HEK293 (cell line): ENCODE results near the gene TMEM119.
A peak's percentile ranks its signal among the peaks of the same experiment; 100 is the strongest.

Experiments used
- KLF16 ChIP-seq: fragments of 450-650 bp; formaldehyde crosslinking; IDR thresholded peaks from 2 replicates; pipeline ENCODE4 v1.5.1; 2017; ENCODE audit warnings: missing biosample characterization, missing genetic modification characterization
- KLF9 ChIP-seq: fragments of 450-650 bp; formaldehyde crosslinking; IDR thresholded peaks from 2 replicates; pipeline ENCODE4 v1.5.1; 2016; ENCODE audit warnings: missing biosample characterization, missing genetic modification characterization, low read depth
- PRDM1 ChIP-seq: fragments of 450-650 bp; formaldehyde crosslinking; IDR thresholded peaks from 2 replicates; pipeline ENCODE4; 2016; ENCODE audit warnings: missing biosample characterization, missing genetic modification characterization
- SALL2 ChIP-seq: fragments of 450-650 bp; formaldehyde crosslinking; IDR thresholded peaks from 2 replicates; pipeline ENCODE4 v1.5.0; 2017; ENCODE audit warnings: missing biosample characterization, mild to moderate bottlenecking, missing genetic modification characterization, borderline replicate concordance
- SP2 ChIP-seq: fragments of 450-650 bp; formaldehyde crosslinking; IDR thresholded peaks from 2 replicates; pipeline ENCODE4 v1.5.1; 2016; ENCODE audit warnings: missing biosample characterization, missing genetic modification characterization
- ZBTB10 ChIP-seq: fragments of 450-650 bp; formaldehyde crosslinking; IDR thresholded peaks from 2 replicates; pipeline ENCODE4 v1.5.1; 2016; ENCODE audit warnings: missing biosample characterization, missing genetic modification characterization
- ZBTB7A ChIP-seq: fragments of 450-650 bp; formaldehyde crosslinking; IDR thresholded peaks from 2 replicates; pipeline ENCODE4 v1.5.1; 2016; ENCODE audit warnings: low read depth, missing biosample characterization, missing genetic modification characterization
- ZBTB8A ChIP-seq: fragments of 450-650 bp; formaldehyde crosslinking; IDR thresholded peaks from 2 replicates; pipeline ENCODE4 v1.5.1; 2016; ENCODE audit warnings: missing biosample characterization, missing genetic modification characterization
- ZEB2 ChIP-seq: fragments of 450-650 bp; formaldehyde crosslinking; IDR thresholded peaks from 2 replicates; pipeline ENCODE4 v1.5.1; 2016; ENCODE audit warnings: missing biosample characterization, missing genetic modification characterization
- ZFHX2 ChIP-seq: fragments of 450-650 bp; formaldehyde crosslinking; conservative IDR thresholded peaks from 2 replicates; pipeline ENCODE4 v1.5.1; 2016; ENCODE audit warnings: missing biosample characterization, missing genetic modification characterization
- ZFP37 ChIP-seq: fragments of 450-650 bp; formaldehyde crosslinking; IDR thresholded peaks from 2 replicates; pipeline ENCODE4 v1.5.1; 2016; ENCODE audit warnings: missing biosample characterization, missing genetic modification characterization
- ZNF214 ChIP-seq: fragments of 450-650 bp; formaldehyde crosslinking; IDR thresholded peaks from 2 replicates; pipeline ENCODE4 v1.5.1; 2017; ENCODE audit warnings: missing biosample characterization, mild to moderate bottlenecking, missing genetic modification characterization, borderline replicate concordance
- ZNF24 ChIP-seq: fragments of 450-650 bp; formaldehyde crosslinking; IDR thresholded peaks from 2 replicates; pipeline ENCODE4 v1.5.1; 2016; ENCODE audit warnings: missing biosample characterization, missing genetic modification characterization
- ZNF394 ChIP-seq: fragments of 450-650 bp; formaldehyde crosslinking; IDR thresholded peaks from 2 replicates; pipeline ENCODE4 v1.5.1; 2016; ENCODE audit warnings: missing biosample characterization, missing genetic modification characterization, mild to moderate bottlenecking, moderate library complexity, borderline replicate concordance
- ZNF423 ChIP-seq: fragments of 450-650 bp; formaldehyde crosslinking; IDR thresholded peaks from 2 replicates; pipeline ENCODE4 v1.5.1; 2016; ENCODE audit warnings: missing biosample characterization, missing genetic modification characterization
- ZNF488 ChIP-seq: fragments of 450-650 bp; formaldehyde crosslinking; IDR thresholded peaks from 2 replicates; pipeline ENCODE4 v1.5.1; 2016; ENCODE audit warnings: missing biosample characterization, missing genetic modification characterization
- ZNF501 ChIP-seq: fragments of 450-650 bp; formaldehyde crosslinking; IDR thresholded peaks from 2 replicates; pipeline ENCODE4 v1.5.1; 2016; ENCODE audit warnings: missing biosample characterization, missing genetic modification characterization
- ZNF513 ChIP-seq: fragments of 450-650 bp; IDR thresholded peaks from 2 replicates; pipeline ENCODE4 v1.5.1; 2018; ENCODE audit warnings: missing biosample characterization, missing genetic modification characterization
- ZNF518A ChIP-seq: fragments of 450-650 bp; formaldehyde crosslinking; conservative IDR thresholded peaks from 2 replicates; pipeline ENCODE4 v1.5.1; 2016; ENCODE audit warnings: low read depth, missing biosample characterization, missing genetic modification characterization
- ZNF571 ChIP-seq: fragments of 450-650 bp; formaldehyde crosslinking; IDR thresholded peaks from 2 replicates; pipeline ENCODE4 v1.5.0; 2017; ENCODE audit warnings: missing biosample characterization, missing genetic modification characterization
- ZNF580 ChIP-seq: fragments of 450-650 bp; formaldehyde crosslinking; IDR thresholded peaks from 2 replicates; pipeline ENCODE4 v1.5.1; 2016; ENCODE audit warnings: missing biosample characterization, missing genetic modification characterization
- ZNF610 ChIP-seq: fragments of 450-650 bp; formaldehyde crosslinking; IDR thresholded peaks from 2 replicates; pipeline ENCODE4 v1.5.1; 2016; ENCODE audit warnings: missing biosample characterization, missing genetic modification characterization, borderline replicate concordance
- ZNF660 ChIP-seq: fragments of 450-650 bp; IDR thresholded peaks from 2 replicates; pipeline ENCODE4 v1.5.1; 2018; ENCODE audit warnings: missing biosample characterization, mild to moderate bottlenecking, missing genetic modification characterization
- ZNF791 ChIP-seq: fragments of 450-650 bp; formaldehyde crosslinking; IDR thresholded peaks from 2 replicates; pipeline ENCODE4 v1.5.1; 2016; ENCODE audit warnings: missing biosample characterization, missing genetic modification characterization
- ZNF792 ChIP-seq: fragments of 450-650 bp; formaldehyde crosslinking; IDR thresholded peaks from 2 replicates; pipeline ENCODE4 v1.5.1; 2016; ENCODE audit warnings: missing biosample characterization, missing genetic modification characterization
- ZSCAN16 ChIP-seq: fragments of 450-650 bp; formaldehyde crosslinking; IDR thresholded peaks from 2 replicates; pipeline ENCODE4 v1.5.1; 2016; ENCODE audit warnings: missing biosample characterization, missing genetic modification characterization
- ZSCAN5A ChIP-seq: fragments of 450-650 bp; formaldehyde crosslinking; IDR thresholded peaks from 2 replicates; pipeline ENCODE4 v1.5.1; 2016; ENCODE audit warnings: missing biosample characterization, missing genetic modification characterization

Gene TMEM119

GRCh38 chr12:108560752-108561719 lies 36.8 kb downstream of the TMEM119 start, which contains the start of gene SART3 (continued):
- TF ChIP-seq ZFP37 (tag by site-specific recombination): peak; percentile 66; the same call in 1 of the 2 replicates
- TF ChIP-seq ZFHX2: peak; percentile 26; the same call in 1 of the 2 replicates
- TF ChIP-seq ZNF580 (tag by site-specific recombination): 0 out of 2 replicates have a peak, but pooled peaks have one; percentile 30
- TF ChIP-seq ZEB2 (tag by site-specific recombination): no peak; the same call in 1 of the 2 replicates
- TF ChIP-seq ZNF24: no peak
- no peak for TF ChIP-seq ZNF791 (tag by site-specific recombination)
- no peak for TF ChIP-seq ZNF488 (tag by site-specific recombination)
- no peak for TF ChIP-seq ZNF571 (tag by site-specific recombination)
- peak; percentile 40 for TF ChIP-seq ZNF501
- TF ChIP-seq ZNF518A (tag by site-specific recombination): peak; percentile 81
- no peak for TF ChIP-seq ZSCAN5A (tag by site-specific recombination)
- peak; percentile 80 for TF ChIP-seq PRDM1
- no peak for TF ChIP-seq ZSCAN16 (tag by site-specific recombination)
- TF ChIP-seq ZBTB7A (tag by site-specific recombination): no peak
- TF ChIP-seq ZBTB10 (tag by site-specific recombination): no peak
- no peak for TF ChIP-seq SALL2 (tag by site-specific recombination)
- TF ChIP-seq ZNF792 (tag by site-specific recombination): no peak
- no peak; the same call in 1 of the 2 replicates for TF ChIP-seq KLF16 (tag by site-specific recombination)
- no peak for TF ChIP-seq ZNF423 (tag by site-specific recombination)
- TF ChIP-seq ZNF660 (tag by site-specific recombination): peak; percentile 85
- peak; percentile 43; the same call in 1 of the 2 replicates for TF ChIP-seq KLF9 (tag by site-specific recombination)
- peak; percentile 43 for TF ChIP-seq ZNF394 (tag by site-specific recombination)
- TF ChIP-seq SP2 (tag by site-specific recombination): peak; percentile 71
- 0 out of 2 replicates have a peak, but pooled peaks have one; percentile 23 for TF ChIP-seq ZNF513 (tag by site-specific recombination)
- TF ChIP-seq ZNF214: peak; percentile 14; the same call in 1 of the 2 replicates
- no peak for TF ChIP-seq ZNF610 (tag by site-specific recombination)
- peak; percentile 16; the same call in 1 of the 2 replicates for TF ChIP-seq ZBTB8A (tag by site-specific recombination)
